GM12878 (cell line): ENCODE results near the gene CLMP.

Experiments
- CHD1 ChIP-seq: IDR thresholded peaks from 2 replicates; pipeline ENCODE4 v1.6.1; 2012; ENCODE audit warnings: low read depth, low read length, improper control_type of control experiment
- NBN ChIP-seq: fragments of 450-650 bp; IDR thresholded peaks from 2 replicates; pipeline ENCODE4 v1.6.1; 2016
- PML ChIP-seq: IDR thresholded peaks from 2 replicates; pipeline ENCODE4 v1.6.1; 2012; ENCODE audit warnings: low read length, inconsistent platforms
- POLR2A ChIP-seq: IDR thresholded peaks from 2 replicates; pipeline ENCODE4 v1.6.1; 2011; ENCODE audit warnings: low read depth, mild to moderate bottlenecking, low read length
- RAD51 ChIP-seq: fragments of 450-650 bp; IDR thresholded peaks from 2 replicates; pipeline ENCODE4 v1.6.1; 2016; ENCODE audit warnings: moderate library complexity, mild to moderate bottlenecking, inconsistent platforms
- SP1 ChIP-seq: IDR thresholded peaks from one replicate; pipeline ENCODE4 v1.6.1; 2011; ENCODE audit warnings: low read depth, low read length
- TF ChIP-seq, protein P1 (sequence below), 3 experiments: IDR thresholded peaks in 2 of 3; conservative IDR thresholded peaks in 1 of 3; 2 replicates each; pipeline ENCODE4 v1.5.1; 2011; ENCODE audit warnings: low read depth in 3 of 3, low read length in 3 of 3, mild to moderate bottlenecking in 3 of 3, control low read depth in 2 of 3, moderate library complexity in 2 of 3, inconsistent platforms in 1 of 3, mixed read lengths in 1 of 3; ENCODE audit not compliant: control insufficient read depth in 2 of 3, insufficient read depth in 1 of 3; ENCODE audit errors: extremely low read depth in 1 of 3
- TF ChIP-seq, protein P2 (sequence below): IDR thresholded peaks from 2 replicates; pipeline ENCODE4 v1.6.1; 2012; ENCODE audit warnings: low read length, inconsistent platforms
- TF ChIP-seq, protein P3 (sequence below): IDR thresholded peaks from 2 replicates; pipeline ENCODE4 v1.6.1; 2012; ENCODE audit warnings: low read depth, low read length, improper control_type of control experiment

DNA sequence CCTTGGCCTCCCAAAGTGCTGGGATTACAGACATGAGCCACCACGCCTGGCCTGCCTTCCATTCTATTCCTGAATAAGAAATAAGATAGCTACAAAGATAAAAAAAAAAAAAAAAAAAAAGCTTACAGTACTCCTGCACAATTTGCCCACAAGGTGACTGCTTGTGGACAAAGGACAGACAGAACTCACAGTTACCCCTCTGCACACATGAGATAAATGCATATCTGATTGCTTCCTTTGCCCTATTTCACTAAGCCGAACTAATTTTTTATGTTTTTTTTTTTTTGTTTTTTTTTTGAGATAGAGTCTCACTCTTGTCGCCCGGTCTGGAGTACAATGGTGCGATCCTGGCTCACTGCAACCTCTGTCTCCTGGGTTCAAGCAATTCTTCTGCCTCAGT lies 109.6 kb downstream of the CLMP start:
- TF ChIP-seq CHD1, result no peak
- TF ChIP-seq POLR2A, result no peak
- no peak for TF ChIP-seq NBN
- TF ChIP-seq, protein P1, sequence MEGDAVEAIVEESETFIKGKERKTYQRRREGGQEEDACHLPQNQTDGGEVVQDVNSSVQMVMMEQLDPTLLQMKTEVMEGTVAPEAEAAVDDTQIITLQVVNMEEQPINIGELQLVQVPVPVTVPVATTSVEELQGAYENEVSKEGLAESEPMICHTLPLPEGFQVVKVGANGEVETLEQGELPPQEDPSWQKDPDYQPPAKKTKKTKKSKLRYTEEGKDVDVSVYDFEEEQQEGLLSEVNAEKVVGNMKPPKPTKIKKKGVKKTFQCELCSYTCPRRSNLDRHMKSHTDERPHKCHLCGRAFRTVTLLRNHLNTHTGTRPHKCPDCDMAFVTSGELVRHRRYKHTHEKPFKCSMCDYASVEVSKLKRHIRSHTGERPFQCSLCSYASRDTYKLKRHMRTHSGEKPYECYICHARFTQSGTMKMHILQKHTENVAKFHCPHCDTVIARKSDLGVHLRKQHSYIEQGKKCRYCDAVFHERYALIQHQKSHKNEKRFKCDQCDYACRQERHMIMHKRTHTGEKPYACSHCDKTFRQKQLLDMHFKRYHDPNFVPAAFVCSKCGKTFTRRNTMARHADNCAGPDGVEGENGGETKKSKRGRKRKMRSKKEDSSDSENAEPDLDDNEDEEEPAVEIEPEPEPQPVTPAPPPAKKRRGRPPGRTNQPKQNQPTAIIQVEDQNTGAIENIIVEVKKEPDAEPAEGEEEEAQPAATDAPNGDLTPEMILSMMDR (IDR thresholded peaks at IDR 0.05 in 2 of 3, conservative IDR thresholded peaks at IDR 0.05 in 1 of 3; ENCODE audit: control insufficient read depth in 2 of 3, extremely low read depth in 1 of 3, insufficient read depth in 1 of 3, low read depth in 3 of 3, low read length in 3 of 3), result no peak
- no peak for TF ChIP-seq SP1
- TF ChIP-seq PML, result no peak
- TF ChIP-seq, protein P2, sequence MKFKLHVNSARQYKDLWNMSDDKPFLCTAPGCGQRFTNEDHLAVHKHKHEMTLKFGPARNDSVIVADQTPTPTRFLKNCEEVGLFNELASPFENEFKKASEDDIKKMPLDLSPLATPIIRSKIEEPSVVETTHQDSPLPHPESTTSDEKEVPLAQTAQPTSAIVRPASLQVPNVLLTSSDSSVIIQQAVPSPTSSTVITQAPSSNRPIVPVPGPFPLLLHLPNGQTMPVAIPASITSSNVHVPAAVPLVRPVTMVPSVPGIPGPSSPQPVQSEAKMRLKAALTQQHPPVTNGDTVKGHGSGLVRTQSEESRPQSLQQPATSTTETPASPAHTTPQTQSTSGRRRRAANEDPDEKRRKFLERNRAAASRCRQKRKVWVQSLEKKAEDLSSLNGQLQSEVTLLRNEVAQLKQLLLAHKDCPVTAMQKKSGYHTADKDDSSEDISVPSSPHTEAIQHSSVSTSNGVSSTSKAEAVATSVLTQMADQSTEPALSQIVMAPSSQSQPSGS, result no peak
- TF ChIP-seq, protein P3, sequence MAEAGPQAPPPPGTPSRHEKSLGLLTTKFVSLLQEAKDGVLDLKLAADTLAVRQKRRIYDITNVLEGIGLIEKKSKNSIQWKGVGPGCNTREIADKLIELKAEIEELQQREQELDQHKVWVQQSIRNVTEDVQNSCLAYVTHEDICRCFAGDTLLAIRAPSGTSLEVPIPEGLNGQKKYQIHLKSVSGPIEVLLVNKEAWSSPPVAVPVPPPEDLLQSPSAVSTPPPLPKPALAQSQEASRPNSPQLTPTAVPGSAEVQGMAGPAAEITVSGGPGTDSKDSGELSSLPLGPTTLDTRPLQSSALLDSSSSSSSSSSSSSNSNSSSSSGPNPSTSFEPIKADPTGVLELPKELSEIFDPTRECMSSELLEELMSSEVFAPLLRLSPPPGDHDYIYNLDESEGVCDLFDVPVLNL, result no peak
- no peak for TF ChIP-seq RAD51
